ENCODE results near the gene FALEC.

The FALEC gene

GRCh38 chr1:150521196-150521968 lies 5.8 kb downstream of the FALEC start:
- H3K4me3 ChIP-seq (ENCODE audit: low read length) = no peak overlapping the region
- no peak for TF ChIP-seq CTCF (conservative IDR thresholded peaks at IDR 0.05; ENCODE audit: low read length)
- DNase-seq (ENCODE audit: low read depth) = no peak

- DNase-seq (ENCODE audit: low read depth) = no peak
- H3K4me3 ChIP-seq (ENCODE audit: low read length) = no peak overlapping the region
- TF ChIP-seq CTCF (conservative IDR thresholded peaks at IDR 0.05; ENCODE audit: low read length) = no peak
Measured at GRCh38 chr1:150525348-150525747, 9.8 kb downstream of the FALEC start.

- H3K4me3 ChIP-seq (ENCODE audit: low read length) = no peak overlapping the region
- peak; percentile 80 for DNase-seq (ENCODE audit: low read depth)
- TF ChIP-seq CTCF (conservative IDR thresholded peaks at IDR 0.05; ENCODE audit: low read length) = no peak
Measured at GRCh38 chr1:150528196-150528595, 12.6 kb downstream of the FALEC start.

- no peak overlapping the region for H3K4me3 ChIP-seq (ENCODE audit: low read length)
- DNase-seq (ENCODE audit: low read depth) = peak; percentile 85
- no peak for TF ChIP-seq CTCF (conservative IDR thresholded peaks at IDR 0.05; ENCODE audit: low read length)
Measured at GRCh38 chr1:150529017-150529416, 13.5 kb downstream of the FALEC start.

- H3K4me3 ChIP-seq (ENCODE audit: low read length) = no peak overlapping the region
- no peak for DNase-seq (ENCODE audit: low read depth)
- no peak for TF ChIP-seq CTCF (conservative IDR thresholded peaks at IDR 0.05; ENCODE audit: low read length)
Measured at GRCh38 chr1:150530491-150531159, 15.1 kb downstream of the FALEC start.

- no peak for DNase-seq (ENCODE audit: low read depth)
- no peak for TF ChIP-seq CTCF (conservative IDR thresholded peaks at IDR 0.05; ENCODE audit: low read length)
- no peak overlapping the region for H3K4me3 ChIP-seq (ENCODE audit: low read length)
Measured at GRCh38 chr1:150532860-150533259, 17.3 kb downstream of the FALEC start.

- no peak overlapping the region for H3K4me3 ChIP-seq (ENCODE audit: low read length)
- DNase-seq (ENCODE audit: low read depth) = no peak
- no peak for TF ChIP-seq CTCF (conservative IDR thresholded peaks at IDR 0.05; ENCODE audit: low read length)
Measured at GRCh38 chr1:150534002-150534401, 18.4 kb downstream of the FALEC start.
